GM23248 (cell line): ENCODE results near the gene LPAR5. TPM values are rescaled to one million over a fixed set of nuclear protein-coding genes. Genes with fewer than 3 reads are reported as not detected.
A peak's percentile ranks its signal among the peaks of the same experiment; 100 is the strongest.

Experiments
- DNase-seq: peaks from one replicate; pipeline ENCODE4 v3.0.0-alpha.2; 2015
- H2AFZ ChIP-seq: fragments of 200-600 bp; sonication (generic); 2 replicates; pipeline ENCODE4 v1.6.1; 2016; ENCODE audit warnings: antibody characterized with exemption
- H3F3A ChIP-seq: fragments of 200-600 bp; sonication (generic); 2 replicates; pipeline ENCODE4 v1.6.1; 2016; ENCODE audit warnings: mild to moderate bottlenecking, antibody characterized with exemption, mixed run types; ENCODE audit not compliant: insufficient read depth
- H3K27ac ChIP-seq: fragments of 200-600 bp; sonication (generic); 2 replicates; pipeline ENCODE4 v1.5.1; 2016; ENCODE audit warnings: mild to moderate bottlenecking
- H3K27me3 ChIP-seq: fragments of 200-600 bp; sonication (generic); replicated peaks from 2 replicates; pipeline ENCODE4 v1.6.1; 2016; ENCODE audit warnings: mild to moderate bottlenecking; ENCODE audit not compliant: insufficient read depth
- H3K36me3 ChIP-seq: fragments of 200-600 bp; sonication (generic); 2 replicates; pipeline ENCODE4 v1.6.1; 2016; ENCODE audit warnings: low read depth, mild to moderate bottlenecking
- H3K4me1 ChIP-seq: fragments of 200-600 bp; sonication (generic); 2 replicates; pipeline ENCODE4 v1.6.1; 2016; ENCODE audit warnings: mild to moderate bottlenecking; ENCODE audit not compliant: insufficient read depth
- H3K4me2 ChIP-seq: fragments of 200-600 bp; sonication (generic); one replicate; pipeline ENCODE4 v1.6.1; 2016; ENCODE audit warnings: mild to moderate bottlenecking; ENCODE audit not compliant: unreplicated experiment
- H3K4me3 ChIP-seq: fragments of 200-600 bp; sonication (generic); 2 replicates; pipeline ENCODE4 v1.5.1; 2016; ENCODE audit warnings: mild to moderate bottlenecking
- H3K79me2 ChIP-seq: fragments of 200-600 bp; sonication (generic); 2 replicates; pipeline ENCODE4 v1.6.1; 2016; ENCODE audit warnings: mild to moderate bottlenecking; ENCODE audit not compliant: insufficient read depth
- H3K9ac ChIP-seq: fragments of 200-600 bp; sonication (generic); 2 replicates; pipeline ENCODE4 v1.6.1; 2016; ENCODE audit warnings: mild to moderate bottlenecking
- H3K9me2 ChIP-seq: fragments of 200-600 bp; sonication (generic); 2 replicates; pipeline ENCODE4 v1.6.1; 2016; ENCODE audit warnings: mixed run types, mild to moderate bottlenecking, moderate library complexity; ENCODE audit not compliant: insufficient read depth
- H3K9me3 ChIP-seq: fragments of 200-600 bp; sonication (generic); one replicate; pipeline ENCODE4 v1.6.1; 2017; ENCODE audit warnings: low read depth
- H4K20me1 ChIP-seq: fragments of 200-600 bp; sonication (generic); 2 replicates; pipeline ENCODE4 v1.6.0; 2016; ENCODE audit not compliant: insufficient read depth
- EZH2 ChIP-seq: fragments of 200-600 bp; sonication (generic); IDR thresholded peaks from 2 replicates; pipeline ENCODE4 v1.6.1; 2018; ENCODE audit warnings: antibody characterized with exemption, mild to moderate bottlenecking; ENCODE audit not compliant: insufficient read depth, poor library complexity, severe bottlenecking
- EZH2phosphoT487 ChIP-seq: fragments of 200-600 bp; sonication (generic); IDR thresholded peaks from 2 replicates; pipeline ENCODE4 v1.6.1; 2018; ENCODE audit warnings: antibody characterized with exemption, moderate library complexity, mild to moderate bottlenecking, low read depth; ENCODE audit not compliant: insufficient read depth
- WGBS, 2 experiments: methylation state at CpG; one replicate each; pipeline ENCODE4 v1.1.6; 2015 to 2017; ENCODE audit warnings: low lambda C conversion rate in 2 of 2, low coverage in 1 of 2; ENCODE audit errors: missing lambda C conversion rate in 2 of 2; 5-methylcytosine and 5-hydroxymethylcytosine counted together
- in situ Hi-C: fragments of 300-500 bp; cut with MboI; formaldehyde crosslinking; loops from 2 replicates; pipeline ENCODE4 v1.15.0; 2020
- polyA plus RNA-seq: library from polyadenylated mRNA; unstranded; fragments of >200 nt; fragmentation: Nextera tagmentation; extraction: Ambion mirVana; gene quantifications from 2 replicates; pipeline ENCODE4 v1.2.1, GENCODE V29; 2016
- total RNA-seq: library from RNA; depleted of rRNA; stranded (reverse); fragments of >200 nt; shearing (Covaris generic); gene quantifications from 2 replicates; pipeline ENCODE4 v1.2.3, GENCODE V29; 2014

Gene LPAR5
- total and polyA plus RNA-seq, 2 experiments from 2014 or later = not detected

GRCh38 chr12:6575648-6576047 lies 60.1 kb downstream of the LPAR5 start:
- no peak overlapping the region for H3K4me3 ChIP-seq
- WGBS, 2 experiments = 94 to 98% methylated on average over 8 of the region's 8 CpGs
- TF ChIP-seq EZH2phosphoT487 (no peak), EZH2 (no peak)

GRCh38 chr12:6574576-6575295 lies 61.0 kb downstream of the LPAR5 start:
- no peak for TF ChIP-seq EZH2phosphoT487
- no peak for TF ChIP-seq EZH2
- H3F3A ChIP-seq = peaks cover 59% of the 10 kb centered on the region
- no peaks in the 10 kb centered on the region for H3K27me3 ChIP-seq
- DNase-seq = no peak
- no peak overlapping the region for H2AFZ ChIP-seq
- no peak overlapping the region for H3K27ac ChIP-seq
- no peaks in the 10 kb centered on the region for H3K9me2 ChIP-seq
- H3K4me3 ChIP-seq = no peak overlapping the region
- in situ Hi-C loops = no loop called here
- H3K9me3 ChIP-seq = no peaks in the 10 kb centered on the region
- no peak overlapping the region for H3K9ac ChIP-seq
- H3K79me2 ChIP-seq = peaks cover 22% of the 10 kb centered on the region
- no peaks in the 10 kb centered on the region for H4K20me1 ChIP-seq
- H3K36me3 ChIP-seq = peaks cover 79% of the 10 kb centered on the region
- no peaks in the 10 kb centered on the region for H3K4me1 ChIP-seq
- no peak overlapping the region for H3K4me2 ChIP-seq
- 78 to 81% methylated on average over 4 of the region's 4 CpGs for WGBS, 2 experiments

More at GRCh38 chr12:6575648-6576047, 60.1 kb downstream of the LPAR5 start:
- H3K27ac ChIP-seq = no peak overlapping the region
- peaks cover 80% of the 10 kb centered on the region for H3K36me3 ChIP-seq
- H3K9me2 ChIP-seq = no peaks in the 10 kb centered on the region
- no peak for DNase-seq
- H3K9me3 ChIP-seq = no peaks in the 10 kb centered on the region
- no peaks in the 10 kb centered on the region for H3K4me1 ChIP-seq
- H2AFZ ChIP-seq = no peak overlapping the region
- H3K79me2 ChIP-seq = peaks cover 16% of the 10 kb centered on the region
- in situ Hi-C loops = no loop called here
- no peak overlapping the region for H3K9ac ChIP-seq
- H3K4me2 ChIP-seq = no peak overlapping the region
- H4K20me1 ChIP-seq = no peaks in the 10 kb centered on the region
- no peaks in the 10 kb centered on the region for H3K27me3 ChIP-seq
- H3F3A ChIP-seq = peaks cover 50% of the 10 kb centered on the region

- Histone ChIP-seq H3K9me2 (no peaks in the 10 kb centered on the region), H3K9me3 (no peaks in the 10 kb centered on the region), H3K9ac (no peak overlapping the region), H3F3A (peaks cover 72% of the 10 kb centered on the region), H3K27me3 (no peaks in the 10 kb centered on the region), H3K79me2 (peaks cover 24% of the 10 kb centered on the region), H2AFZ (no peak overlapping the region), H3K4me1 (peaks cover 8% of the 10 kb centered on the region; the same call in 1 of the 2 replicates), H4K20me1 (no peaks in the 10 kb centered on the region), H3K36me3 (peaks cover 67% of the 10 kb centered on the region), H3K27ac (no peak overlapping the region), H3K4me3 (no peak overlapping the region), H3K4me2 (no peak overlapping the region)
- no peak for TF ChIP-seq EZH2
- no peak for TF ChIP-seq EZH2phosphoT487
- WGBS, 2 experiments = 95 to 98% methylated on average over 8 of the region's 8 CpGs
- in situ Hi-C loops = no loop called here
- DNase-seq = no peak
Observed at GRCh38 chr12:6573001-6573400, 62.8 kb downstream of the LPAR5 start.

GRCh38 chr12:6570264-6570887 lies 65.4 kb downstream of the LPAR5 start:
- Histone ChIP-seq H3K36me3 (peaks cover 56% of the 10 kb centered on the region), H3K9ac (no peak overlapping the region)
- in situ Hi-C loops = no loop called here

More at GRCh38 chr12:6570264-6570887, 65.4 kb downstream of the LPAR5 start:
- H3K9me2 ChIP-seq = no peaks in the 10 kb centered on the region
- TF ChIP-seq EZH2 (no peak), EZH2phosphoT487 (no peak)
- H3K79me2 ChIP-seq = peaks cover 40% of the 10 kb centered on the region
- no peaks in the 10 kb centered on the region for H3K27me3 ChIP-seq
- H2AFZ ChIP-seq = no peak overlapping the region
- H3K4me2 ChIP-seq = no peak overlapping the region
- H3F3A ChIP-seq = peaks cover 63% of the 10 kb centered on the region
- peak; percentile 57 for DNase-seq
- no peak overlapping the region for H3K4me3 ChIP-seq
- 48 to 49% methylated on average over 7 of the region's 7 CpGs for WGBS, 2 experiments
- H3K9me3 ChIP-seq = no peaks in the 10 kb centered on the region
- no peaks in the 10 kb centered on the region for H4K20me1 ChIP-seq
- peaks cover 16% of the 10 kb centered on the region for H3K4me1 ChIP-seq
- no peak overlapping the region; the same call in 1 of the 2 replicates for H3K27ac ChIP-seq
